ENCODE data around the gene LRRC3.

Gene LRRC3

DNA sequence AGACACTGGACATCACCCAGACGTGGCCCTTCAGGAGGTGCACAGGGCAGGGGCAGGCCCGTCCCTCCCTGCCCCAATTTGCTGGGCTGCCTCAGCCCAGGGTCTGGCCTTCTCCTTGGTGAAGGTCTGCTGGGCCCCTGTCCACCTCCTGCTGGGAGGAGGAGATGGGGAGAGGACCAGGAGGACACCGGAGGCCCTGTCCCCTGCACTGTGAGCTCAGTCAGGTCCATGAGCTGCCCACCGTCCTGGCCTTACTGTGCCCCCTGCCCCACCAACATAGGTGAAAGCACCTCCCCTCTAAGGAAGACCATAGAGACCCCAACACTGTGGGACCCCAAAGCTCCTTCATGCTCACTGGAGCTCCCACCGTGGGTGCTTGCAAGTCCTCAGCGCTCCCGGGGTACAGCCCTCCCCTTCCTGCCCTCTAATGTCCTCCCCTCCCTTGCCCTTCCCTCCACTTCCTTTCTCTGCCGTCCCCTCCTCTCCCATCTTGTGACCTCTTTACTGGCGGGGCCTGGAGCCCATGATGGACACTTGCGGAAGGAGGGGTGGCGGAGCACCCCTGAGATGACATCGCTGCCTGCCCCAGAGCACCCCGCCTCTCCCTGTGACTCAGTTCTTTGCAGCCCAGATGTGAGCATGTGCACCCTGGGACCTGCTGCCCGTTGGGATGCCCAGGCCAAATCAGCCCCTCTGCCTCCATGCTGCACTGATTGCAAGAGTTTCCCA, 4.6 kb downstream of the LRRC3 start:
- no peak for DNase-seq

- no peak for DNase-seq
These were observed 5.1 kb downstream of the LRRC3 start for GRCh38 chr21:44460441-44460755.

GRCh38 chr21:44461005-44461404, 5.7 kb downstream of the LRRC3 start:
- DNase-seq = no peak

- DNase-seq = no peak
These were observed 6.2 kb downstream of the LRRC3 start for GRCh38 chr21:44461464-44462001.

- DNase-seq = no peak
These were observed 7.0 kb downstream of the LRRC3 start for GRCh38 chr21:44462086-44462833.

- DNase-seq = no peak
These were observed 7.5 kb downstream of the LRRC3 start for GRCh38 chr21:44462834-44463200.

- no peak for DNase-seq
These were observed 8.4 kb downstream of the LRRC3 start for GRCh38 chr21:44463724-44464123.

GRCh38 chr21:44464351-44464750, 9.0 kb downstream of the LRRC3 start:
- no peak for DNase-seq

DNA sequence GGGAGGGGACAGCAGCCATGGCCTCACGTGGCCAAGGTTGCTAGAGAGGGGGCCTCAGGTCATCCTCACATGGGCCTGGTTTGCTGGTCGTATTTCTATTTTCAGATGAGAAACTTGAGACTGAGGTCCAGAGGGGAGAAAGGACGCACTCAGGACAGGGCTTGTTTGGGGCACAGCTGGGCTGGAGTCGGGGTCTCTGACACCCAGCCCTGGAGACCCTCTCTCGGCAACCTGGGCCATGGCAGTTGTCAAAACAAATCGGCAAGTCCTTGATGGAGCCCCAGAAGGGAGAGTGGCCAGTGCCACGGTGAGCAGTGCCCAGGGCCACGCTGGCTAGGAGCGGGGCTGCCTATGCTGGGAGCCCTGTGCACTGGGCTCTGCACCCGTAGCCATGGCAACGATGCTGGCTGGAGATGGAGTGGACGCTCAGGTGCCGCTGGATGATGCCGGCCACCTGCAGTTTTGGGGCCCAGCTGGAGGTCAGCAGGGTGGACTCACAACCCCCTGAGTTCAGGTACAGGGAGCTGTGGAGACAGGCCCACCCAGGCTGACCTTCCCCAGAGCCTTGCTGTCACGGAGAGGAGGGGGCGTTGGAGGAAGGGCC, 11.1 kb downstream of the LRRC3 start:
- no peak for DNase-seq

GRCh38 chr21:44466996-44467858, 11.9 kb downstream of the LRRC3 start:
- no peak for DNase-seq

- DNase-seq = no peak
These were observed 12.5 kb downstream of the LRRC3 start for GRCh38 chr21:44467859-44468195.

- no peak for DNase-seq
These were observed 16.0 kb downstream of the LRRC3 start for GRCh38 chr21:44471341-44471740.

DNA sequence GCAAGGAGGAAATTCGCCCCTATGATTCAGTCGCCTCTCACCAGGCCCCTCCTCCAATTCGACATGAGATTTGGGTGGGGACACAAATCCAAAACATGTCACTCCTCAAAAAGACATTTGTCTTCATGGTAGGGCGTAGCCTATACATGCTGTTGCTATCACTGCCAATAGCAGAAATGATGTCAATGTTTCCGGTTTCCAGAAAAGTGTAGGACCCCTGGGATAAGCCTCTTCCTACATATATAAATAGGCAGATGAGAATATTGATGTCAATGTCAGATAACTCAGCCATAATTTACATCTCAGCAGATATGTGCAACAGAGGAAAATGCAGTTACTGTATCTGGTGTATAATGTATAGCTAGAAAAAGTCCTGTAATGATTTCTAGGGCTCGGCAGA, 16.7 kb downstream of the LRRC3 start:
- DNase-seq = no peak

GRCh38 chr21:44473915-44474555, 18.7 kb downstream of the LRRC3 start:
- DNase-seq = no peak

DNA sequence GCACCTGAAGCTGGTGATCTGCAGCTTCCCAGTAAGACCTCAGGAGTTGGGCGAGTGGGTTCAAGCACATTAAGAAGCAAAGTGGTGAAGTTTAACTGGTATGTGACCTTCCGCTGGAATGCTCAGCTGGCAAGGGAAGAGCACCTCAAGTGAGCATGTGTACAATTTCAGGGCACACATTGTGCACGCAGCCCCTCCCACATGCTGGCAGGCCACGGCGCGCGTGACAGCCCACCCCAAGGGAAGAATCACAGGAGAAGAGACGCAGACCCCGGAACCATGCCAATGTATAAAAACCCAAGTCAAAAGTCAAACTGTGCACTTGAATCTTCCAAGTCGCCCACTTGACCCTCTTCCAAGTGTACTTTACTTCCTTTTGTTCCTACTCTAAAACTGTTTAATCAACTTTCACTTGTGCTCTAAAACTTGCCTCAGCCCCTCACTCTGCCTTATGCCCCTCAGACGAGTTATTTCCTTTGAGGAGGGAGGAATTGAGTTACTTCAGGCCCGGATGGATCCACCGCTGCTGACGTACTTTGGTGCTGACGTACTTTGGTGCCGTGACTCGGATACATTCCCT, 20.0 kb downstream of the LRRC3 start:
- DNase-seq = no peak

DNA sequence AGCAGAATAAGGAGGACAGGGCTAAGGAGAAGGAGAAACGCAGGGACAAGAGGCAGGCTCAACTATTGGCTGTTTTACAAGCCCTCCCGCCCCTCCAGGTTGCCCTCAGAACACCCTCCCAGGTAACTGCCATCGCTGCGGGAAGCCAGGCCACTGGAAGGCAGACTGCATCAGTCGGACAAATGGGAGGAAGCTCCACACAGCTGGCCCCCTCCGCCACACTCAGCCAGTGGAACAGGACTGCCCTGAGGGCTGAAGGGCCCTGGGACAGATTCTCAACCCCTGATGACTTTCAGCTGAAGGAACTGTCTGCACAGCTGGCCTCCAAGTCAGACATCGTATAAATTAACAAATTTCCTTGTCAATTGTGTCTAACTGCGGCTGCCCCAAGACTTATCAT, 21.8 kb downstream of the LRRC3 start:
- DNase-seq = no peak

GRCh38 chr21:44477712-44478111, 22.4 kb downstream of the LRRC3 start:
- DNase-seq = no peak

GRCh38 chr21:44478124-44478800, 23.0 kb downstream of the LRRC3 start:
- DNase-seq = no peak

DNA sequence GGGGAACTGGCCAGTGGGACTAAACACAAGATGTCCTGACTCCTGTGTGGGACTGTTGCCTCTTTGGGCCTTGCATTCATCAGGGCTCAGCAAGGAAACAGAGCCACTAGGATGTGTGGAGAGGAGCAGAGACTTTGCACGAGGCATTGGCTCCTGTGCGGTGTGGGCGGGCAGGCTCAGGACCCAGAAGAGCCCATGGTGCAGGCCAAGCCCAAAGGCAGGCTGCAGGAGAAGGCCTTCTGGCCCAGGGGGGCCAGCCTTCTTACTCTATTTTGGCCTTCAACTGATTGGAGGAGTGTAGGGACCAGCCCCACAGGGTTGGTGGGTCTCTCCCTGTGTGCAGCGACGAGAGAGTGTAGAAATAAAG, 23.5 kb downstream of the LRRC3 start:
- DNase-seq = no peak

- DNase-seq = peak; percentile 39
These were observed 24.4 kb downstream of the LRRC3 start for GRCh38 chr21:44479556-44480199.

All from activated gamma-delta T cell treated with Interleukin-2 at 50 U/mL for 16 hours (primary cell).